Measurements from ENCODE around the gene DOCK10. TPM values are rescaled to one million over a fixed set of nuclear protein-coding genes. Genes with fewer than 3 reads are reported as not detected.

The DOCK10 gene
- total RNA-seq, 4 donors from 2014 or later = 8.3 to 47.4 (median 18.3) TPM

DNA sequence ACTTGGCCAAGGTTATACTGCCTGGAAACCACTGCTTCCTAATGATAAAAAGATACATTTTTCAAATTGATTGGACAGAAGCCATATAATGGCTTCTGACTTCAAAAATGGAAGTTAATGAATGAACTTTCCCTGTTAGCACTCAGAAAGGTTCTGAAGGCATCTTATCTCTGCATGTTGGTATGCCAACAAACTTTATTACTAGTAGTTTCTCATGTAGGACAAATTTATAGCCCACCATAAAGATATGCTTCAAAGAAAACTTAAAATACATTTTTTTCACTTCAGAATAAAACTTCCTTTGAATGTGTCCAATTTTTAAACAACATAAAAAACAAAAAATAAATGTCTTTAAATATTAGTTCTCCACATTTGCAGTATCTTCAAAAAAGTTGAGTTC lies 10.0 kb downstream of the DOCK10 start:
- TF ChIP-seq CTCF (IDR thresholded peaks at IDR 0.05; ENCODE audit: low read depth) = no peak

- no peak for TF ChIP-seq CTCF (IDR thresholded peaks at IDR 0.05; ENCODE audit: low read depth)
These were observed 10.7 kb downstream of the DOCK10 start for GRCh38 chr2:225031599-225031998.

- TF ChIP-seq CTCF (IDR thresholded peaks at IDR 0.05; ENCODE audit: low read depth) = no peak
These were observed 11.4 kb downstream of the DOCK10 start for GRCh38 chr2:225030893-225031292.

- no peak for TF ChIP-seq CTCF (IDR thresholded peaks at IDR 0.05; ENCODE audit: low read depth)
These were observed 12.1 kb downstream of the DOCK10 start for GRCh38 chr2:225030203-225030602.

DNA sequence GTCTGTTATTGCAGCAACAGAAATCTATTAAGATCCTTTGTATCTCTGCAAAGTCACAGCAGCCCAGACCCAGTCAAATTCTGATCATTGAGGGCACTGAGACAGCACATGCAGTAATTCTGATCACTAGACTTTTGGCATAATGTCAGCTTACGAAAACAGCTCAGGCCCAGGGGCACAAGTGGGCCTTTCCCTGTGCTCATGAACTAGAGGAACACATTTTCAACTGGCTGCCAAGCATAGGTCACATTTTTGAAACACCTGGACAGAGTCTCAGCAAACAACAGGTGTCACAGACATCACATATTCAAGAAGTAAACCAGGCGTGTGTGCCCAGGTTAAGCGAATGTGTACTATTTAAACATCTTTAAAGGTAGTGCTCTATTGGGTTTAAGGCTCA lies 13.7 kb downstream of the DOCK10 start:
- TF ChIP-seq CTCF (IDR thresholded peaks at IDR 0.05; ENCODE audit: low read depth) = no peak

- TF ChIP-seq CTCF (IDR thresholded peaks at IDR 0.05; ENCODE audit: low read depth) = no peak
These were observed 15.1 kb downstream of the DOCK10 start for GRCh38 chr2:225027061-225027762.

DNA sequence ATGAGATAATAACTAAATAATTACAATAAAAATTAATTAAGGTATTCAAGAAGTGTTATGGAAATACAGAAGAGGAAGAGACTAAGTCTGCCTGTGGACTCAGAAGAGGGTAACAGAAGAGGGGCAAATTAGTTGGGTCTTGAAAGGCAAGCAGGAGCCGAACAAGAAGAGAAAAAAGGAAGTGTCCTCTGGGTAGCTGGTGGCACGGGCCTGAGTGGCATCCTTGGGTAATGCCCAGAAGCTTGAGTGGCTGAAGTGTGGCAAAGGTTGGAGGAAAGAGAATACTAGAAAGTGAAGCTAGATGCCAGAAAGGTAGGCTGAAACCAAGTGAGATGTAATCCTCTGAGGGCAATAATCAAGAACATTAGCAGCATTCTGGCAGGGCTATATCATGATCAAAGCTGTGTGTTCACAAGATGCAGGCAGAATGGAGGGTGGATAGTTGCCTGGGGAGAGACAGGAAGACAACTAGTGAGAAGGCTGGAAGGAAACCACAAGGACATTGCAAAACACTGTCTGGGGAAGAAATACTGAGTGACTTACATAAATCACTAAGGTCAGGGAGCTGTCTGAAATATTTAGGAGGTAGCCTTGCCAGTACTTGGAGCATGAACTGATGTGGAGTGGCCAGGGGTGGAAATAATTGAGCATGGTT lies 16.2 kb downstream of the DOCK10 start:
- TF ChIP-seq CTCF (IDR thresholded peaks at IDR 0.05; ENCODE audit: low read depth) = no peak
